ENCODE measurements around the gene DGKH. TPM values are rescaled to one million over a fixed set of nuclear protein-coding genes. Genes with fewer than 3 reads are reported as not detected.

Gene DGKH
- total RNA-seq = 10 to 100 TPM in 5 of 6 donors, 1 to 10 TPM in 1; 9.6 to 33.2 (median 17.4) TPM

DNA sequence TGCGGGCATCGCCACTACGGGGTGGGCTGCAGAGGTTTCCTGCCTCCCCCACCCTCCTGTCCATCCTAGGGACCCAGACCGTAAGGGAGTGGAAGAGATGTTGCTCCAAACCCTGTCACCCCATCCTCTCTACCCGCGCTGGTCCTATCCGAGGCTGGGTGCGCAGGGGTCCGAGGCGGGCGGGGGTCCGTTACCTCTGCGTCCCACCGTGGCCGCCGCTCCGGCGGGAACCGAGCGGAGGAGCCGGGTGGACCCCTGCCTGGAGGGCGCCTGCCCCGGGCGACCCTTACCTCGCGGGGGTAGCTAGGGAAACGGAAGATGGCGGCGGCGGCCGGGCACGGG is at the start of gene DGKH:
Gene DGKH, plus strand, starts transcription at position 307 of the 342 bp plus-strand sequence. CDS start 126 bp downstream, outside the sequence.
- TF ChIP-seq POLR2AphosphoS5 (IDR thresholded peaks at IDR 0.05) (no peak), POLR2A (IDR thresholded peaks at IDR 0.05) (no peak), EP300 (IDR thresholded peaks at IDR 0.05) (no peak)
- TF ChIP-seq, protein P1, sequence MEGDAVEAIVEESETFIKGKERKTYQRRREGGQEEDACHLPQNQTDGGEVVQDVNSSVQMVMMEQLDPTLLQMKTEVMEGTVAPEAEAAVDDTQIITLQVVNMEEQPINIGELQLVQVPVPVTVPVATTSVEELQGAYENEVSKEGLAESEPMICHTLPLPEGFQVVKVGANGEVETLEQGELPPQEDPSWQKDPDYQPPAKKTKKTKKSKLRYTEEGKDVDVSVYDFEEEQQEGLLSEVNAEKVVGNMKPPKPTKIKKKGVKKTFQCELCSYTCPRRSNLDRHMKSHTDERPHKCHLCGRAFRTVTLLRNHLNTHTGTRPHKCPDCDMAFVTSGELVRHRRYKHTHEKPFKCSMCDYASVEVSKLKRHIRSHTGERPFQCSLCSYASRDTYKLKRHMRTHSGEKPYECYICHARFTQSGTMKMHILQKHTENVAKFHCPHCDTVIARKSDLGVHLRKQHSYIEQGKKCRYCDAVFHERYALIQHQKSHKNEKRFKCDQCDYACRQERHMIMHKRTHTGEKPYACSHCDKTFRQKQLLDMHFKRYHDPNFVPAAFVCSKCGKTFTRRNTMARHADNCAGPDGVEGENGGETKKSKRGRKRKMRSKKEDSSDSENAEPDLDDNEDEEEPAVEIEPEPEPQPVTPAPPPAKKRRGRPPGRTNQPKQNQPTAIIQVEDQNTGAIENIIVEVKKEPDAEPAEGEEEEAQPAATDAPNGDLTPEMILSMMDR (IDR thresholded peaks at IDR 0.05) = no peak
- Histone ChIP-seq H3K4me1 (peaks cover 5 to 17% (median 13%) of the 10 kb centered on the region in 4 donors), H3K36me3 (no peaks in the 10 kb centered on the region), H3K4me3 (peak within 1 kb of the TSS; percentile 66 to 96 (median 84)), H3K27me3 (no peaks in the 10 kb centered on the region), H3K27ac (peak within 1 kb of the TSS; percentile 77 to 91 (median 88)), H3K9me3 (no peaks in the 10 kb centered on the region)
- ATAC-seq (ENCODE audit: low FRiP score in 2 of 2) = peak in 1 of 2 donors; percentile 47
- WGBS, 2 donors = 0 to 1% methylated on average over 2 to 28 of the region's 32 CpGs
- DNase-seq = no peak

GRCh38 chr13:42000846-42001245 is 47.6 kb upstream of the DGKH start:
- no peak for DNase-seq
- no peaks in the 10 kb centered on the region for H3K36me3 ChIP-seq
- no peaks in the 10 kb centered on the region for H3K9me3 ChIP-seq
- WGBS, 2 donors = 42 to 69% methylated on average over 2 of the region's 2 CpGs
- TF ChIP-seq, protein P1 (IDR thresholded peaks at IDR 0.05) = no peak
- TF ChIP-seq EP300 (IDR thresholded peaks at IDR 0.05) (no peak), POLR2A (IDR thresholded peaks at IDR 0.05) (no peak), POLR2AphosphoS5 (IDR thresholded peaks at IDR 0.05) (no peak)
- H3K27ac ChIP-seq = no peak overlapping the region
- H3K4me1 ChIP-seq = no peaks in the 10 kb centered on the region
- H3K4me3 ChIP-seq = no peak overlapping the region
- no peaks in the 10 kb centered on the region for H3K27me3 ChIP-seq
- no peak for ATAC-seq (ENCODE audit: low FRiP score in 2 of 2)

DNA sequence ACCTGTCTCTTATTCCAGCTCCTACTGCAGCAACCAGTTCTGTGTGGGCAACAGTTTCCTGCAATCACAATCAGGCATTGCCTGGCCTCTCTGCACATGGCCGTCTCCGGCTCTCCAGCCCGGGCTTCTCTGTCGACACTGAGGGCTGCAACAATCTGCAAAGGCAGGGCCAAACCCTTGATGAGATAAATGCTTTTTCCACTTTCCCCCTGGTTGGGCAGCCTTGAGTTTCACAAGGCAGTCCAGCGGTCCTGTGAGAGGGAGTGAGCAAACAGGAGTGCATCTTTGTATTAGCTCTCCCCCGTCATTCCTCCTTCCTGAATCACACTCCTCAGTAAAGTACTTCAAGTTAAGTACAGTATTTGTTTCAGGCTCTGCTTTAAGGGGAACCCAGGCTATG is 46.9 kb upstream of the DGKH start:
- ATAC-seq (ENCODE audit: low FRiP score in 2 of 2) (peak; percentile 53 to 79), DNase-seq (peak; percentile 22 to 37)
- TF ChIP-seq, protein P1 (IDR thresholded peaks at IDR 0.05) = no peak
- no peak for TF ChIP-seq EP300 (IDR thresholded peaks at IDR 0.05)
- TF ChIP-seq POLR2AphosphoS5 (IDR thresholded peaks at IDR 0.05) = no peak
- TF ChIP-seq POLR2A (IDR thresholded peaks at IDR 0.05) = no peak

DNA sequence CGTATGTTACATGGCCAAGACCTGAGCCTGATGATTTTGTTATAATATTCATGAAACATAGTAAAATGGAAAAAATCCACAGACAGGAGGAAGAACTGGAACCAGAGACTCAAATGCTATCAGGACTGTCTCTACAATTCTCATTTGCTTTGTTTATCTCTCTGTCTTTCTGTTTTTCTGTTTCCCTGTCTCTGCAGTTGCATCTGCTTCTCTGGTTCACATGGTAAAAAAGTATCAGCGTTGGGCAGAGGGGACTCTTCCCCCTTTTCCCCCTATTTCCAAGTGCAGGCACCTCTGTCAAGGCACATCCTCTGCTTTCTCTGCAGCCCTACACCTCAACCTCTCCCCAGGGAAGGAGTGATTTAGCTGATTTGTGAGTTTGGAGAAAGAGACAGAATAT is 46.4 kb upstream of the DGKH start:
- TF ChIP-seq EP300 (IDR thresholded peaks at IDR 0.05) (no peak), POLR2AphosphoS5 (IDR thresholded peaks at IDR 0.05) (no peak), POLR2A (IDR thresholded peaks at IDR 0.05) (no peak)
- TF ChIP-seq, protein P1 (IDR thresholded peaks at IDR 0.05) = no peak
- H3K4me1 ChIP-seq = no peaks in the 10 kb centered on the region
- no peaks in the 10 kb centered on the region for H3K36me3 ChIP-seq
- no peak overlapping the region for H3K4me3 ChIP-seq
- ATAC-seq (ENCODE audit: low FRiP score in 2 of 2) = no peak
- no peak overlapping the region for H3K27ac ChIP-seq
- H3K27me3 ChIP-seq = no peaks in the 10 kb centered on the region
- 82 to 85% methylated on average over 2 of the region's 2 CpGs for WGBS, 2 donors
- H3K9me3 ChIP-seq = no peaks in the 10 kb centered on the region
- no peak for DNase-seq

More for the DNA sequence above, 46.9 kb upstream of the DGKH start:
- no peaks in the 10 kb centered on the region for H3K9me3 ChIP-seq
- no peaks in the 10 kb centered on the region for H3K4me1 ChIP-seq
- H3K4me3 ChIP-seq = no peak overlapping the region
- H3K27me3 ChIP-seq = no peaks in the 10 kb centered on the region
- H3K27ac ChIP-seq = no peak overlapping the region
- 43 to 63% methylated on average over 6 of the region's 6 CpGs for WGBS, 2 donors
- no peaks in the 10 kb centered on the region for H3K36me3 ChIP-seq

- no peak for ATAC-seq (ENCODE audit: low FRiP score in 2 of 2)
- H3K9me3 ChIP-seq = no peaks in the 10 kb centered on the region
- no peak overlapping the region for H3K27ac ChIP-seq
- H3K36me3 ChIP-seq = no peaks in the 10 kb centered on the region
- H3K27me3 ChIP-seq = no peaks in the 10 kb centered on the region
- TF ChIP-seq POLR2A (IDR thresholded peaks at IDR 0.05) (no peak), EP300 (IDR thresholded peaks at IDR 0.05) (no peak), POLR2AphosphoS5 (IDR thresholded peaks at IDR 0.05) (no peak)
- TF ChIP-seq, protein P1 (IDR thresholded peaks at IDR 0.05) = no peak
- DNase-seq = no peak
- no peak overlapping the region for H3K4me3 ChIP-seq
- H3K4me1 ChIP-seq = peaks cover 0 to 5% (median 2%) of the 10 kb centered on the region in 4 donors
- 68 to 71% methylated on average over 1 of the region's 1 CpG for WGBS, 2 donors
These were observed 40.6 kb upstream of the DGKH start for GRCh38 chr13:42007844-42008243.

Measured in upper lobe of left lung (tissue), 6 donors.